ENCODE data around the gene SPRYD3.

Gene SPRYD3

GRCh38 chr12:53044052-53044581 is 35.1 kb downstream of the SPRYD3 start:
- TF ChIP-seq TAF1 (IDR thresholded peaks at IDR 0.05; ENCODE audit: borderline replicate concordance, insufficient read depth, low read length) (no peak), FOXP2 (optimal IDR thresholded peaks at IDR 0.05; ENCODE audit: borderline replicate concordance, extremely low read depth, extremely low read length, insufficient read depth) (no peak), SIN3A (IDR thresholded peaks at IDR 0.05; ENCODE audit: borderline replicate concordance, insufficient read depth, low read length) (no peak)

- TF ChIP-seq POLR2AphosphoS5 (IDR thresholded peaks at IDR 0.05; ENCODE audit: low read depth, low read length) (peak; percentile 43), SIN3A (IDR thresholded peaks at IDR 0.05; ENCODE audit: borderline replicate concordance, insufficient read depth, low read length) (no peak), FOXP2 (optimal IDR thresholded peaks at IDR 0.05; ENCODE audit: borderline replicate concordance, extremely low read depth, extremely low read length, insufficient read depth) (no peak), TAF1 (IDR thresholded peaks at IDR 0.05; ENCODE audit: borderline replicate concordance, insufficient read depth, low read length) (no peak)
- TF ChIP-seq, protein P1, sequence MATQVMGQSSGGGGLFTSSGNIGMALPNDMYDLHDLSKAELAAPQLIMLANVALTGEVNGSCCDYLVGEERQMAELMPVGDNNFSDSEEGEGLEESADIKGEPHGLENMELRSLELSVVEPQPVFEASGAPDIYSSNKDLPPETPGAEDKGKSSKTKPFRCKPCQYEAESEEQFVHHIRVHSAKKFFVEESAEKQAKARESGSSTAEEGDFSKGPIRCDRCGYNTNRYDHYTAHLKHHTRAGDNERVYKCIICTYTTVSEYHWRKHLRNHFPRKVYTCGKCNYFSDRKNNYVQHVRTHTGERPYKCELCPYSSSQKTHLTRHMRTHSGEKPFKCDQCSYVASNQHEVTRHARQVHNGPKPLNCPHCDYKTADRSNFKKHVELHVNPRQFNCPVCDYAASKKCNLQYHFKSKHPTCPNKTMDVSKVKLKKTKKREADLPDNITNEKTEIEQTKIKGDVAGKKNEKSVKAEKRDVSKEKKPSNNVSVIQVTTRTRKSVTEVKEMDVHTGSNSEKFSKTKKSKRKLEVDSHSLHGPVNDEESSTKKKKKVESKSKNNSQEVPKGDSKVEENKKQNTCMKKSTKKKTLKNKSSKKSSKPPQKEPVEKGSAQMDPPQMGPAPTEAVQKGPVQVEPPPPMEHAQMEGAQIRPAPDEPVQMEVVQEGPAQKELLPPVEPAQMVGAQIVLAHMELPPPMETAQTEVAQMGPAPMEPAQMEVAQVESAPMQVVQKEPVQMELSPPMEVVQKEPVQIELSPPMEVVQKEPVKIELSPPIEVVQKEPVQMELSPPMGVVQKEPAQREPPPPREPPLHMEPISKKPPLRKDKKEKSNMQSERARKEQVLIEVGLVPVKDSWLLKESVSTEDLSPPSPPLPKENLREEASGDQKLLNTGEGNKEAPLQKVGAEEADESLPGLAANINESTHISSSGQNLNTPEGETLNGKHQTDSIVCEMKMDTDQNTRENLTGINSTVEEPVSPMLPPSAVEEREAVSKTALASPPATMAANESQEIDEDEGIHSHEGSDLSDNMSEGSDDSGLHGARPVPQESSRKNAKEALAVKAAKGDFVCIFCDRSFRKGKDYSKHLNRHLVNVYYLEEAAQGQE (IDR thresholded peaks at IDR 0.05; ENCODE audit: insufficient read depth in 1 of 2, low read depth in 2 of 2, low read length in 2 of 2): no peak
These were observed 36.4 kb downstream of the SPRYD3 start for GRCh38 chr12:53042607-53043454.

- TF ChIP-seq TAF1 (IDR thresholded peaks at IDR 0.05; ENCODE audit: borderline replicate concordance, insufficient read depth, low read length) (no peak), SIN3A (IDR thresholded peaks at IDR 0.05; ENCODE audit: borderline replicate concordance, insufficient read depth, low read length) (no peak), POLR2AphosphoS5 (IDR thresholded peaks at IDR 0.05; ENCODE audit: low read depth, low read length) (no peak), FOXP2 (optimal IDR thresholded peaks at IDR 0.05; ENCODE audit: borderline replicate concordance, extremely low read depth, extremely low read length, insufficient read depth) (no peak)
- TF ChIP-seq, protein P1 (IDR thresholded peaks at IDR 0.05; ENCODE audit: insufficient read depth in 1 of 2, low read depth in 2 of 2, low read length in 2 of 2): no peak
These were observed 39.3 kb downstream of the SPRYD3 start for GRCh38 chr12:53039851-53040250.

- TF ChIP-seq SIN3A (IDR thresholded peaks at IDR 0.05; ENCODE audit: borderline replicate concordance, insufficient read depth, low read length): no peak
- no peak for TF ChIP-seq FOXP2 (optimal IDR thresholded peaks at IDR 0.05; ENCODE audit: borderline replicate concordance, extremely low read depth, extremely low read length, insufficient read depth)
- no peak for TF ChIP-seq TAF1 (IDR thresholded peaks at IDR 0.05; ENCODE audit: borderline replicate concordance, insufficient read depth, low read length)
- TF ChIP-seq POLR2AphosphoS5 (IDR thresholded peaks at IDR 0.05; ENCODE audit: low read depth, low read length): no peak
- TF ChIP-seq, protein P1 (IDR thresholded peaks at IDR 0.05; ENCODE audit: insufficient read depth in 1 of 2, low read depth in 2 of 2, low read length in 2 of 2): no peak
These were observed 42.4 kb downstream of the SPRYD3 start for GRCh38 chr12:53036802-53037201.

DNA sequence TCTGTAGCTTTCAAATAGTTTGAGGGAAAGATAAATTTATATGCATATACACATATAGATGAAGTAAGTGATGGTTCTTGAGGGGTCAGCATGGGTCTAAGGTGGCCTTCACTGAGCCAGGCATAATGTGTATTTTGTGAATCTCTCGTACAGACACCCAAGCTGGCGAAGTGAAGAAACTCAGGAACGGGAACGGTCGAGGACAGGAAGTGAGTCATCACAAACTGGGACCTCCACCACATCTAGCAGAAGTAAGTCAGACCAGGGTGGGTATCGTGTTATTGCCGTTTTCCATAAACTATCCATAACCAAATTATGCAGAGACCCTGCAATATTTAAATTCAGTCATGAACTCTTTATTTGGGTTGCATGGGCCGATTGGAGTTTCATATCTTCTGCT is 44.7 kb downstream of the SPRYD3 start:
- no peak for TF ChIP-seq POLR2AphosphoS5 (IDR thresholded peaks at IDR 0.05; ENCODE audit: low read depth, low read length)
- no peak for TF ChIP-seq TAF1 (IDR thresholded peaks at IDR 0.05; ENCODE audit: borderline replicate concordance, insufficient read depth, low read length)
- no peak for TF ChIP-seq SIN3A (IDR thresholded peaks at IDR 0.05; ENCODE audit: borderline replicate concordance, insufficient read depth, low read length)
- TF ChIP-seq FOXP2 (optimal IDR thresholded peaks at IDR 0.05; ENCODE audit: borderline replicate concordance, extremely low read depth, extremely low read length, insufficient read depth): no peak
- TF ChIP-seq, protein P1 (IDR thresholded peaks at IDR 0.05; ENCODE audit: insufficient read depth in 1 of 2, low read depth in 2 of 2, low read length in 2 of 2): no peak
